NCI-H345 (cell line): Measurements from ENCODE around the gene ATRNL1.

Experiments used
- DNase-seq: peaks from one replicate; lab custom pipeline; 2025; lab: John Stamatoyannopoulos, UW

The ATRNL1 gene

DNA sequence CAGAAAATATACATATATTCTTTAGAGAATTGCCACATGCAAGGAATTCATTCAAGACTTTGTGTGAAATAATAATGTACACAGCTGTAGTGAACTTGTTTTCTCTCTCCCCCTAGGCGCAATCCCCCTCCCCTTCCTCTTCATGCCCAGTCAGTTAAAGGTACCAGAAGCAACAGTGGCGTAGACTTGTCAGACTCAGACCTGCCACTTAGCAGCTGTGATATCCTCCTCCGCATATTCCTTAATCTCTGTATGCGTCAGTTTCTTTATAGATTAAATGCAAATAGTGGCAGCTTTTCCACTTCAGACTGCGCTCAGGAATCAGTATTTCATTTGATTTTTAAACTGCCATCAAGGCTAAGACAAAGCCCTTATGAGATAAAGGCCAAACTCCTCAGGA is 815.9 kb downstream of the ATRNL1 start:
- no peak for DNase-seq

DNA sequence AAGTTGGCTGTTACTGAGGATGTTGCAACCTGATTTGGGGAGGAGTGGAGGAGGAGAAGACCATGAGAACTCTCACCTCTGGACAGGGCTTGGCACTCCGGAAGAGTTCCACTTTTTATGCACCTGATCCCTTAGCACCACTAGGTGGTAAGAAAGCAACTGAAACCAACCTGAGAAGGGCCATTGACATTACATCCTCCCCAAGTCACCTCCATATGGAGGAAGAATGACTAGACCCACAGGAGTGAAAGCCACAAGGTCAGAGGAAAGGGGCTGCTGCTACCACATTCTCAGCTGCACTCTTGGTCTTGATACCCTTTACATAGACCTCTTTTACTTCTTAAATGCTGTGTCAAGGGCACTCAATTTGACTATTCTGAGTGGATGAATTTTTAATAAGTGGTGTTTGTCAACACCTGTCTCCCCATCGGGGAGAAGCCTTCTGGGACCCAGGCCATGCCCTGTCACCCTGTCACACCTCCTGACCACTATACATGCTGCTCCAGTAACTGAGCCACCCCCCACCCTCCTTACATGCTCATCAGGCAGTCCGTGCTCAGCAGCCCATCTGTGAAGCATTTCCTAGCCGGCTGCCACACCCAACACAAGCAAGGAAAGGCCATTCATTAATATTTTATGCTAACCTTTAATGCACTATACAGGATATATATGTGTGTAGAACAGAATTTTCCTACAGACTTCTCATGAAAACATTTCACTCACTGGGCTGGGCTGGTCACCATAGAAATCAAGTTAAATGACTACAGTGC is 817.0 kb downstream of the ATRNL1 start:
- no peak for DNase-seq

DNA sequence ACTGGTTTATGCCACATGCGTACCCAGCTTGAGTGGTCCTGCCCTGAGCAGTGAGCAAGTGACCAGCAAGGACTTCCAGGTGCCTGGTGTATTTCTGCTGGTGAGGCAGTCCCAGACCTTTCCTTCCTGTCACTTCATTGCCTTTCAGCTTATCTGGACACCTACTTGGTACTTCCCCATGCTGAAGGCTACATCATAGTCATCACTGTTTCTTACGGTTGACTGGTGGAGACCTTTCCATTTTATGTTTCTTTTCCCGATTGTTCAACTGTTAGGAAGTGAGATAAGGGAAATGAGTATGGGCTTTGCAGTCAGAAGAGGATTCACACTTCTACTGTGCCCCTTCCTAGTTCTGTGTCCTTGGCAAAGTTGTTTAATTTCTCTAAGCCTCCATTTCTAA is 821.3 kb downstream of the ATRNL1 start:
- no peak for DNase-seq

DNA sequence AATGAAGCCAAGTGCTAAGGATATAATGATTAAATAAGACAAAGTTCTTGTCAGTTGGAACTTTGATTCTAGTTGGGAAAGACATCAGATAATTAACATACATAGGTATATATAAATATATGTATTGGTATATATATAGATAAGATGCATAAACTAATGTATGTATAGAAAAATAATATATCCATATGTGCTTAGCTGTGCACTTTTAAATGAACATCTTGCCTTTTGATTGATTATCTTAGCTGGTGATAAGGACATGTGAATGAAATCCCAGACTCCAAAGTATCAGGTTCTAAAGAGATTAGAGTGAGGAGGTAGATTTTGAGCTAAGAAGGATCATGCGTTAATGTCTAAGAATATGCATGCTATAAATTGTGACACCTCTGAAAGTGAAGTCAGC is 822.3 kb downstream of the ATRNL1 start:
- DNase-seq: no peak

DNA sequence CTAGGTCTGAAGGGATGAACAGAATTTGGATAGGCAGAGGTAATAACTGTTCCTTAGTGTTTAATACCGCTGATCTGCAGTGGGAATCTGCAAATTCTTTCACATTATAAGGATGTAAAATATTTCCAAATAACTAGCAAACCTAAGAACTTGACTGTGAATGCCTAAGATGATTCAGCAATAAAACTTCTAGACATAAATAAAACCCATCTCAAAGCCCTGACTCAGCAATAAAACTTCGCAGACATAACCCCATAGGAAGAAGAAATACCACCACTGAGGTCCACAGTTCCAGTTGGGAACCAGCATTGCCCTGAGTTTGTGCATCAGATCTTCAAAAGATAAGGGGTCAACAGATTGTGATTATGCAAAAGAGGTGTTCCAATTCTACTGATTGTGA is 825.6 kb downstream of the ATRNL1 start:
- no peak for DNase-seq

DNA sequence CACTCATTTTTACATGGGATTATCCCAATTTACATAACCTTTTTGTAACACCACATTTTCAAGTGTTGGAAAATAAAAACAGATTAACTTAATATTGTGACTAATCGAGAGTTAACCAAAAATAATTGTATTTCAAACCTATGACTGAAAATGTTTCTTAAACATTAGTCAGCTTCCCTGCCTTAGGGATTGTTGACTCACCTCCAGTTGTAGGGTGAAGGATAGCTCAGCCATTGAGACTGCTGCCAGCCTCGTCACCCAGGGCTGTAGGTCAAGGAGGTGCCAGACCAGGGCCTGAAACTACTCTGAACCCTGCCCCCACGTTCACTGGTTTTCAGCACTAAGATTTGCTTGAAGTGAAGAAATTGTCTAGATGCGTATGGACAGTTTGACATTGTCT is 828.6 kb downstream of the ATRNL1 start:
- DNase-seq: no peak

DNA sequence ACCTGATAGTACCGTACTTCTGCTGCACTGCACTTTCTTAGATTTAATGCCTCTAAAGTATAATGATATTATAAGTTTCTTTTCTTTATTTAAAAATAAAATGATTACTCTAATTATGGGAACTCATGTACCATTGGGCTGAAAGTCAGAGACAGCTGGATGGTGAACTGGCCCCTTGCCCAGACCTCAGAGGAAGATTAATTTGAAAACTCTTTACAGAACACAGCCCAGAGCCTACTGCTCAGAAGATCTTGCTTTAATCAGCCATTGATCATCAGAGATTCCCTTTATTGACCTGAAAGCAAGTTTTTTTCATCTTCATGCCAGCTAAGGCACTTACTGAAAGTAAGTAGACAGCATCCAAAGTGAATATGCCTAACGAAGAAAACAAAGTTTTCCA is 838.1 kb downstream of the ATRNL1 start:
- DNase-seq: no peak

DNA sequence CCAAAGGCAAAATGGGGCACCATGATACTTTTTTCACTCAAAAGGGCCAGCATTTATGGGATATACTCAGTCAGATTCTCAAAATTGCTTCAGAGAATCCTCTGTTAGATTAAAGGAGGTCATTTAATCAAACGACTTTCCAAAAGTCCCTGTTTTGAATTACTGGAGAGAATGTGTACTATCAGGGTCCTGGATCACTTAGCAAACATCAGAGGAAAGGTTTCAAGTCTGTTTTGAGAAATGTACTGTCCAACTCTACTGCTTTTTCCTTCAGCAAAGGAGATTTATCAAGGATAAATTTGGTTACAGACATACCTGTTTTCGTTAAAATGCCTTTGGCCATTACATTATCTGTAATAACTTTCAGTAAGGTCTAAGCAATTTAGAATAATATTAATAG is 838.9 kb downstream of the ATRNL1 start:
- no peak for DNase-seq

DNA sequence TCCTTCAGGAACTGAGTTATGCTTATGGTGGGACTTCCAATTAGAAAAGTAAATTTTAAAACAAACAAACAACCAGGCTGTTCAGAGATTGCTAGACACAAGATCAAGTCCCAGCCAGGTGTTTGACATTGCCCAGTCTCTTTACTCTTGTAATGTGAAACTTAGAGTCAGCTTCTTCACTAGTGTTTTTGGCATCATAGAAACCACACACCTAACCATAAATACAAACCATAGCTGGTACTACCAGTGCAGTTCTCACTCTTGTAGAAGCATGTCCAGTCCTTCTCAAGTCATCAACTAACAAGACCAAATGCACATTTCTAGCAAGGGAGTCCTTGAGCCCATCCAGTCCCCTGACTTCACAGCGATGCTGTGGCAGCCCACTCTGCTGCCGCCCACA is 839.9 kb downstream of the ATRNL1 start:
- DNase-seq: no peak

DNA sequence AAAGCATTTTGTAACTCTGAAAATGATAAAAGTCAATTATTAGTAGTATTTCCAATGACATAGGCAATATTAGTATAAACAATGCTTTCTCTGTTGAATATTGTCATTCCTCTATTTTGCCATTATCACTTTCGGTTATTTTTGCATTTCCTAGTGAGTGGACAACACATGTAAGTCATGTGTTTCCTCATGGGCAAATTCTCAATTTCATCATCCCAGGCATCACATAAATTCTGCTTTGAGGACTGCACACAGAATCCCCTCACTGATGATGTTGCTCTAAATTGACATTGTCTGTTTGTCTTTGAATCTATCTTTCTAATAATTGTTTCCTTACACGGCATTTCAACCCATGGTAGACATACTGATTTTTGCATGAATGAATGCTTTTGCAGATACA is 842.6 kb downstream of the ATRNL1 start:
- no peak for DNase-seq

DNA sequence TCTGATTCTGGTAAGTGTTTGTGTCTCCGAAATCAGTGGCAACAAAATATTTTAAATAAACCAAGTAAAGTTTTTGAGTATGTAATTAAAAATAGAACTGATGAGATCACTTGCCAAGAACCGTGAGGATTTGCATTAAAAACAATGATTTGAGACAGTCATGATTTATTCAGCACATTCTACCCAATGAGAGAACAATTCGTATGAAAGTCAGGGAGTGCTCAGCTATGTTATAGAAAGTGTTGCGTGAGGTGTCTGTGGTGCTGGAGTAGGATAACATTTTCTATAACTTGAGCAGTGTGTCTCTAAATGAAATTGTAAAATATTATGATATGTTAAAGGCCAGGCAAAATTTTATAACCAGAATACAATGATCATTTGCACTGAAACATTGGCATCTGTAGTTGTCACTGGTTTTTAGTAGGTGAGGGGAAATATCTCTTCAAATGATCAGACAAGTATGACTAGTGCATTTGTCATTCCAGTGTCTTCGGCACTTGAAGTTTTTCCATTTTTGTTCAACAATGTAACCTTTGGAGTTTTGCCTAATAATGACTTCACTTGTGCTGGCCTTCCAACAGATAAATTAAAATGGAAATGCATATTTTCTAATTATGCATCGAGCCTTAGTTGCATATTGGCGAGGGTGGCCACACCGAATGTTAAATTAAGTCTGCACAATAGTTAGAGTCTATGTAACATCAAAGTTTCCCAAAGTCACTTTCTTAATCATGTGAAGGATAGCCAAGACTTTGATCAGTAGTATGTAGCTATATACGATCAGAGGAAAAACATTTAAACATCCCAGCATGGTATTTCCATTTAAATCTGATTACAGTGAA is 844.0 kb downstream of the ATRNL1 start:
- no peak for DNase-seq

DNA sequence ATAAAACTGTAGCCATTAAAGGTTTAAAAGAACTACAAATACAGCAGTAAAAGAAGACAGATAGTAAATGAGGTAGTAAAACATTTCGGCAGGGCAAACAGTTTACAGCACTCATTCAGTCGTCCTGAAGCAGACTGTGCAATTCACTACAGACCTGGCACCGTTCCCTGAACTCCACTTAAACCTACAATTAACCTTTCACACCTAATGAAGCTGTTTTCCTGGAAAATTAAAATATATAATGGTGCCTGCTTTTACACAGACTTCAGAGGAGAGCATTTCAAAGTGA is 844.5 kb downstream of the ATRNL1 start:
- DNase-seq: peak; percentile 51

DNA sequence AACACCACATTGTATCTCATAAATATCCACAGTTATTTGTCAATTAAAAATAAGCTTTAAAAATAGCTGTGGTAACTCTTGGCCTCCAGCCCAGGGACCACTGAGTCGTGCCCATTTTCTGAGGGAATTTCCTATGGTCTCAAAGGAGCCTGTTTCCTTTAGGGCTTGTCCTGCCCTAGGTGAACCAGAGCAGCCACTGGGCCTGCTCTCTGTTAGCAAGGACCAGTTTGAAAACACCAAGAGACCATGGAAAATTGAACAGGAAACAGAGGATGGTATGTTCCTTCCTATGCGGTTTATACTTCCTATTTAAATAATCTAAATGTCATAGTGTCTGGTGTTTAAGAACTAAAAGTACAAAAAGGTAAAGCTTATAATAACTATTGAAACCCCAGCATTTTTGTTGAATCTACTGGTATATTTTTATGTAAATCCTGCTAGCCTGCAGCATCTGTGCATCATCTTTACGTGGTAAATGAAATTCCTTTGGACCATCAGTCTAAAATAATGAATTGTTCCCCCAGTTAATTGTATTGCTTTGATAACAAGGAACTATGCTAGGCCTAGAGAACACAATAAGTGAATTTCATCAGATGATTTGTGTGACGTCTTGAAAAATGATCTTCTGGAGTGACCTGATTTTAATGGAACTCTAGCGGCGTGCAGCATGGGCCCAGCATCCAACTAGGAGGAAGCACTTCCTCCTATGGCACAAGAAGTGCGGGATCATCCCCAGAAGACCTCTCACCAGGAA is 846.1 kb downstream of the ATRNL1 start:
- no peak for DNase-seq

DNA sequence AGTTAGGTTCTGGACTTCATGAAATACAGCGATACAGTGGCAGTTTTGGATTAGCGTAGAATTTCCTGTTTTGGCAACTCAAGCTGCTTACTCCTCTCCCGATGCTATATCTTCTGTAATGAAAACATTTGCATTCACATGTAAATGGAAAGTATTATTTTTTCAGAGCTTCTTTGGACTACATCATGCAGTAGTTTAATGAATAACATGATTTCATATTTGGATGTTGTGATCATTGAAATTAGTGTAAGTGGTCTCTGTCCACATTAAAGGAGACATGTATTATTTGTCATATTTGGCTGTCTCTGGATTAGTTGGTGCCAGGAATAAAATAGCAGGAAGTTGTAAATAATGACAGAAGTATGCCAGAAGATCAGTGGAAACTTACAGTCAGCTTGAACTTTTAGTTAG is 848.2 kb downstream of the ATRNL1 start:
- no peak for DNase-seq

DNA sequence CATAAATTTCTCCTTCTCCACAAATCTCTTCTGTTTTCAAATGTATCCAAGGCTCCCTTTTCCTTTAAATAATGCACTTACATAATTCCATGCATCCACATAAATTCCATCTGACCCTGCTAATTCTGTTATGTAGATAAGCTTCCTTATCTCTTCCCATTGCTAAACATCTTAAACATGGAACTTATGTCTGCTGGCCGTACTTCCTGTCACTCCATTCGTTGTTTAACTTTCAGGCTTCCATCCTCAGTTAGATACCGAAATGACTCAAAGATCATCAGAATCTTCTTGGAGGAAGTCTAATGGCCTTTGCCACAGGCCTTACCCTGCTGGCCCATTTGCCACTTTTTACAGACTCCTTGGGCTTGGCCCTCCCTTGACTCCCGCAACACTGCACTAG is 848.9 kb downstream of the ATRNL1 start:
- DNase-seq: no peak

DNA sequence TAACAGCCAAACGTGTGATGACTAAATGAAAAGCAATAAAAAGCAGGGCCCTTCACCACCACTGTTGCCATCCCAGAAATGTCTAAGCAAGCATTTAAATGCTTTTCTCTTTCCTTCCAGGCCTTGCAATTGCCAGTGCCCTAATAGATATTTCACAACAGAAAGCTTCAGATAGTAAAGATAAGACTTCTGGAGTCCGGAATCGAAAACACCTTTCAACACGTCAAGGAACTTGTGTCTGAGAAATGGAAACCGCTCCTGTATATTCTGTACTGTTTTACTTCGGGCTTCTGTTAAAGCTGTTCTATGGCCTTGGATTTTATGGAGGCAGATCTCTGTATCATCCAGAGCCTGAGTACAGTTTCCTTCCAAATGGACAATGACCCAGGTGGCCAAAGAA is 851.4 kb downstream of the ATRNL1 start:
- DNase-seq: no peak

DNA sequence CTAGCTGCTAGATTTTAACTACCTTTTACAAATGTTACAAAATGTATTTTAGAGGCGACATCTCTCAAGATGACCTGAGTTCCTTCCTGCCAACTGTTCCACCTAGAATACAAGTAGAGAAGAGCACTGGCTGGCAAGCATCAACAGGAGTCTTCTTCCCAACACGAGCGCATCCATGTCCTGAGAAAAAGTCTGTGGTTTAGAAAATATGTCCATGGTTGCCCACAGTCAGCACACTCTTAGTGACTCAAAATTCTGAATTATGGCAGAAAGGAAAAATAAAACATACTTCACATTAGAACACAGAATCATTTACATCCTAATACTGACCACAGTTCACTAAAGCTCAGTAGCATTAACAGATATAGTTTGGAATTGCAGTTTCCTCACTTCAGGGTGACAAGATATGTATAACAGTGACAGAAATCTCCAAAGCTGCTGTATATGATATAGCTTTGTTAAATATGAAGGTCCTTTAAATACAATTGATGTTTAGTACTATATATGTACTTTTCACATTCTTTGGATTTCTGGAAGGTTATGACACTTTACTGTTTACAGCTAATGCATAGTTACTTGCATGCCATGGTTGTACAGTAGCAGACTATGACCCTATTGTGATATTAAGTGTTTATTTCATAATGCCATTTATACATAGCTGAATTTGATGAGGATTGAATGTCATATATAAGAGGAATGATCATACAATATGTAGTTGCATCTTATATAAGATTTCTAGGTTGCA is 852.7 kb downstream of the ATRNL1 start:
- no peak for DNase-seq

DNA sequence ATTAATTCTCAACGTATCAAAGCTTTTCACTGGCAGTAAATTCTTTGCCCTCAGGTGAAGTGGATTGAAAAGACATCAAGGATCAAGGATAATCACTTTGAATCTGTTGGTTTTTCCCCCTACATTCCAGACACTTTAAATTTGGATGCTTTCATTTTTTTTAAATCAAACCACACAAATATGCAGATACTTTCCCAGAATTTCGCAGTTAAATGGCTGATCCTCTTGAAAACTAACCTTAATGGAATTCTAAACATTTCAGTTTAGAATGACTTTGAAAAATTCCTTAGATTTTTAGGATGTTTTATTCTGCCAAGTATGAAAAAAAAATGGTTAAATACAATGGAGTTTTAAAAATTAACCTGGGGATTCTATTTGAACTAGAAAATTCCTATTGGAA is 853.9 kb downstream of the ATRNL1 start:
- DNase-seq: no peak

DNA sequence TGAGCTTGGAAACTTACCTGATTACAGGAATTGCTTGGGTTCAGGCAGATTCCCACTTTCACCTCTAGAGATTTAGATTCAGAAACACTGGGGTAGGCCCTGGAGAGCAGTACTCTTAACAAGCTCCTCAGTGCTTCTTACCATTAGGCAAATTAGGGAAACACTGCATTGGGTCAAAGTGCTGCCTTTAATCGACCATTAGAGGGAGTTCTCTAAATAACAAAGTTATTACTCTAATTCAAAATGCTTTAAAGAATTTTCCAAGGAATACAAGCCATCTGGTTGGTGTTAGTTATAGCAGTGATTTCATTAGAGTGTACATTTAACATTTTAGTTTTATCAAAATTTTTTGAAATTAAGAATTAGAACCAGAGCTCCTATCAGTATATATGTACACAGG is 855.3 kb downstream of the ATRNL1 start:
- DNase-seq: no peak

DNA sequence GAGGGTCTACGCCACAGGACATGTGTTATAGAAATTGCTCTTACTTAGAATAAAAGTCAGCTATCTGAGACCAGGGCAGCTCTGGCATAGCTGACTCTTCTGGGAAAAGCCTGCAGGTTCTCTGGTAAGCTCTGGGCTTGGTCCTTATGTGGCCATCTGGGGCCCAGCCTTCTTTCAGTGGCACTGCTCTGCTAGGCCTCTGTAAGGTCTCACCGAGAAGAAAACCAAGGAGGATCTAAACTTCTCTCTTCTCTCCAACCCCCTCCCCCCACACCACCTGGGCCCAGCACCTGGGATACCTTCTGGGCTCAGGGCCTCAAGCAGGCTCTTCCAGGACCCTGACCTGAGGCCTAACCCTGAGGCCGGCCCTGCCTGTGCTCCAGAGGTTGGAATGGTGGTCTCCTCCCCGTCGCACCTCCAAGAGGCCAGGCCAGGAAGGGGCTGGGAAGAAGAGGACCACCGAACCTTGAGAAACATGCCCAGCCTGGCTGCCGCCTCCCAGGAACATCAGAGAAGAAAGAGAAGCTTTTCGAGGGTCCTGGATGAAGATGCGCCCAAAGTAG is 856.2 kb downstream of the ATRNL1 start:
- no peak for DNase-seq

DNA sequence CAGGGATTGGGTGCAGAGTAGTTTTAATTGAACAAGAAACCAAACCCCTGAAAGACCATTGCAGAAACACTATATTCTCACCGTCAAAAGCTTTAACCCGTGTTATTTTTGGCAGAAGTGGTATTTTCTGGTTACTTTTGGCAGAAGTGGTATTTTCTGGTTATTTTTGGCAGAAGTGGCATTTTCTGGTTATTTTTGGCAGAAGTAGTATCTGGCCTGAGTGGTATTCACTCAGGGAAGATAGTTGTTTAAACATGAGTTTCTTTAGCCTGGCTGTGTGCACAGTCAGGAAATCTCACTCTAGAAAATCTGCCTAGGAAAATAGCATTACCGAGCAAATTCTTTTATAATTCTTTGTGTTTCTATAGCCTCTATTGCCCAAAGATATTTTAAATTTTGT is 857.2 kb downstream of the ATRNL1 start:
- DNase-seq: no peak

DNA sequence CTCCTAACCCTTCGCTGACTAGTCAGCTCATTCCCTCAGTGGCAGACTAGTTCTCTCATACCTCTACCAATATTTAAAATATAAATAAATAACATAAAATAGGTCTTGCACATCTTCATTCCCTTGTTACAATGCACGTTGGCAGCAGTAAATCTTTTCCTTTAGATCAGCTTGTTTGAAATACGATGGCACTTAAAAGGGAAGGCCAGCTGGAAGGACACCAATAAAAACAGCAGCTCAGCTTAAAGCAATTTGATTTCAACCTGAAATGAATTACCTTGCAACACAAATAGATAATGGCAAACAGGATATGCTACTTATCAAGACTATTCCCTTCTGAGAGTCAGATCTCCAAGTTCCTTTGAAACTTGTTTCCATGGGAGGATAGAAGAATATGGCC is 858.1 kb downstream of the ATRNL1 start:
- DNase-seq: no peak
